Anterior cingulate cortex (tissue), 58 donors: ENCODE data around the gene TDRD6.
A peak's percentile ranks its signal among the peaks of the same experiment; 100 is the strongest.

ENCODE experiments used
- DNase-seq, 58 donors: peaks; one replicate each; lab custom pipeline; 2025; lab: John Stamatoyannopoulos, UW

Gene TDRD6

DNA sequence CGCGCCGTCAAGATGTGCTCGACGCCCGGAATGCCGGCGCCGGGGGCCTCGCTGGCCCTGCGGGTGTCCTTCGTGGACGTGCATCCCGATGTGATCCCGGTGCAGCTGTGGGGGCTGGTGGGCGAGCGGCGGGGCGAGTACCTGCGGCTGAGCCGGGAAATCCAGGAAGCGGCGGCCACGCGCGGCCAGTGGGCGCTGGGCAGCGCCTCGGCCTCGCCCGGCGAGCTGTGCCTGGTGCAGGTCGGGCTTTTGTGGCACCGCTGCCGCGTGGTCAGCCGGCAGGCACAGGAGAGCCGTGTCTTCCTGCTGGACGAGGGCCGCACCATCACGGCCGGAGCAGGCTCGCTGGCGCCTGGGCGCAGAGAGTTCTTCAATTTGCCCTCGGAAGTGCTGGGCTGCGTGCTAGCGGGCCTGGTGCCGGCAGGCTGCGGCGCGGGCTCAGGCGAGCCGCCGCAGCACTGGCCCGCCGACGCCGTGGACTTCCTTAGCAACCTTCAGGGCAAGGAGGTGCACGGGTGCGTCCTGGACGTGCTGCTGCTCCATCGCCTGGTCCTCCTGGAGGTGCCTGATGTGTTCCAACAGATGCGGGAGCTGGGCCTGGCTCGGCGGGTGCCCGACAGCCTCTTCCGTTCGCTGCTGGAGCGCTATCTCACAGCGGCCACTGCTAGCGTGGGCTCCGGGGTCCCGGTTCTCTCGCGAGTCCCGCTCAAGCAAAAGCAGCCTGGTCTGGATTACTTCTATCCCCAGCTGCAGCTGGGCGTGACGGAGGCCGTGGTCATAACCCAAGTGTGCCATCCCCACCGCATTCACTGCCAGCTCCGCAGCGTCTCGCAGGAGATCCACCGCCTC is 656 bp downstream of the TDRD6 start:
- DNase-seq: no peak

GRCh38 chr6:46688966-46689335 is 1.3 kb downstream of the TDRD6 start:
- DNase-seq: no peak

- no peak for DNase-seq
Observed at GRCh38 chr6:46689657-46690056, 2.0 kb downstream of the TDRD6 start.

DNA sequence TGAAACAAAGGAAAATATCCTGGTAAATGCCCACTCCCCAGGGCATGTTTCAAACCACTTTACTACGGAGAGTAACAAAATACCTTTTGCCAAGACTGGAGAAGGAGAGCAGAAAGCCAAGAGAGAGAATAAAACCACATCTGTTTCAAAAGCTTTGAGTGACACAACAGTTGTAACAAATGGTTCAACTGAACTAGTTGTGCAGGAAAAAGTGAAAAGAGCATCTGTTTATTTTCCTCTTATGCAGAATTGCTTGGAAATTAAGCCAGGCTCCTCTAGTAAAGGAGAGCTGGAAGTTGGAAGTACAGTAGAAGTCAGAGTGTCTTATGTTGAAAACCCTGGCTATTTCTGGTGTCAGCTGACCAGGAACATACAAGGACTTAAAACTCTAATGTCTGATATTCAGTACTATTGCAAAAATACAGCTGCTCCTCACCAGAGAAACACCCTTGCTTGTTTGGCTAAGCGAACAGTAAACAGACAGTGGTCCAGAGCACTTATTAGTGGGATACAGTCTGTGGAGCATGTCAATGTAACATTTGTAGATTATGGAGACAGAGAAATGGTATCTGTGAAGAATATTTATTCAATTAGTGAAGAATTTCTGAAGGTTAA is 2.6 kb downstream of the TDRD6 start:
- DNase-seq: no peak

- DNase-seq: no peak
Observed at GRCh38 chr6:46690911-46691451, 3.3 kb downstream of the TDRD6 start.

DNA sequence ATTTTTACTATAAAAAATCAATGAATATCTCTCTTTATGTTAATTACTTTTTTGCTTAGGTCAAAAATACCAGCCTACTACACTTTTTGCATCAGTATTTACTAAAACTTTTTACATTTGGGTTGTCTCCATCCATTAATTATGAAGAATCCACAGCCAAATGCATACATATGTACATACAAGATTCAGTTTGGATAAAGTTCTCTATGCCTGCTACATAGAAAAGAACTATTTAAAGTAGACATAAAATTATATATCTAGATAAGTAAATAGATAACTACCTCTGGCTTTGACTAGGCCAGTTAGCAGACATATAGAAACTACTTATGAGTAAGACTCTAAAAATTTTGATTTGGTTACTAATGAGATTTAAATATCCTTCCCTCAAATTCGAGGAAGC is 12.3 kb downstream of the TDRD6 start:
- DNase-seq: no peak

DNA sequence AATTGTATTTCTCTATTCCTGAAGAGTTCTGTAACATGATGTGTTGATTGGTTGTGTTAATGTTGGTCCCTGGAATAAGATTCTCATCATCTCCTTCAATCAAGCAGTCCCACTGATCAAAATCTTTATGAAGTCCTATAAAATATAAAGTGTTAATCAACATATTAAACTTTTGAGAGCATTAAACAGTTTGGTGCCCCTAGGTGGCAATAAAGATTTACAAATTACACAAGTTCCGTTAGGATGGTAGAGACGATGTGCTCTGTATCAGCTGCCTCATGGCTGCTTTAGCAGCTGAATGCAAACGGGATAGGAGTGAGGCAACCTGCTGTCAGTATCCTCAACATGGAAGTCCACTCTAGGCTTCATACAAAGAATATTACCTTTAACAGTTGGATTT is 16.9 kb downstream of the TDRD6 start:
- DNase-seq: peak in 2 of 58 donors; percentile 5 to 8

DNA sequence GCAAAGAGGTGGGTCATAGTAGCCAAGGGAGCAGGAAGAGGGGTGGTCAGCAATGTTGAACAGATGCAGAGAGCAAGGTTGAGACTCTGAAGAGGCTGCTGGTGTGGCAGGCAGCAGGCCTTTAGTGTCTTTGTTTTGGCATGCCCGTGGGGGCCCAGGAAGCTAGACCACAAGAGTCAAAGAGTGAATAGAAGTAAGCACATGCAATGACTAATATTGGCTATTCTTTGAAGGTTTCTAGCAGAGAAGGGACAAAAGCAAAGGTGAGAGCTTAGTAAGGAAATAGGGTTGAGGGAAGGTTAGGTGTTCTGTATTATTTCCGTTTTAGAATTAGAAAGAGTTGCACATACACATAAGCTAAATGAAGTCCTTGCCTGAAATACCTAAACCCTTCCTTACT is 18.8 kb downstream of the TDRD6 start:
- DNase-seq: no peak

DNA sequence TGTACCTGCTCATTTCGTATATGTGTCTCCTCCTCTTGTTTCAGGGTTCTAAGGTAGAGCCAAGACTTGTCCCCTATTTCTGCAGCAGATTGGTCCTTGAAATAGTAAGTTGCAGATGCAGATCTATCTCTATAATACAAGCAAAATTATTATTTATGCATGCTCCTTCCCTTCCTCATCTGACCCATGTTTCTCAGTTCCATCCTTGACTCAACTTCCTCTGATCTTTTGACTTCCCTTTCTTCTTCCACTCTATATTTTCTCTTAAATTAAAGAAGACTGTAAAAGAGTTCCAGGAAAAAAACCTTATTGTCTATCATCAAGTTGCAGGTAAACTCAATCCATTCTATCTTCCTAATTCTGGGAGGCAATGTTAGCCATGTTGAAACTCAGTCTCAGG is 23.8 kb downstream of the TDRD6 start:
- DNase-seq: no peak

DNA sequence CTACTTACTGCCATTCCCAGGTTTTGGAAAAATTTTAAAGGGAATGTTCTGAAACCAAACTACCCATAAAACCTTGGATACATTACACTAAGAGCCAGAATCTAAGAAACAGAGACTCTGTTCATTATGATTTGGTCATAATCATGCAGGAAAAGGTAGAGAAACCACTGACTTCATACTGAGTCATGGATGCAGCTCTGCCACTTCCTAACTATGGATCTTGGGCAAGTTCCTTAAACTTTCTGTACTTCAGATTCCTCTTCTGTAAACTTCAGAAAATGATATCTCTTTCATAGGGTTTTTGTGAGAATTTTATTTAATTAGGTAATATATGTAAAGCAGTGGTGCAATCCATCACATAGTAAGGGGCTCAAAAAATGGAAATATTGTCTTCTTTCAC is 27.5 kb downstream of the TDRD6 start:
- DNase-seq: no peak

DNA sequence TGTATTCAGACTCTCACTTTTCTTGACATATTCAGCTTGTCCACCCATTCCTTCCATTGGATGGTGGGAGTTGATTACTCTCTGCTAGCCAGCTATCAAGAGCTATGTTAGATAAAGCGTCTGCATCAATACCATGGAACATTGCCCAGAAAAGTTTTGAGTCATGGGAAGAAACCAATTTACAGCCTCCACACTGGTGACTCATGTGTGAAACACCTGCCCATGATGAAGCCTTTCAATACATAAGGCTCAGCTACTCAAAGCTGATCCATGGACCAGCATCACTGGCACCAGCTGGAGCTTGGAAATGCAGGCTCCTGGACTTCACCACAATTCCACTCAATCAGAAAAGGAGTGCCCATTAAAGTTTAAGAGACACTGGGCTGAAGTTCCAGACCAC is 31.4 kb downstream of the TDRD6 start:
- DNase-seq: peak in 1 of 58 donors; percentile 3

DNA sequence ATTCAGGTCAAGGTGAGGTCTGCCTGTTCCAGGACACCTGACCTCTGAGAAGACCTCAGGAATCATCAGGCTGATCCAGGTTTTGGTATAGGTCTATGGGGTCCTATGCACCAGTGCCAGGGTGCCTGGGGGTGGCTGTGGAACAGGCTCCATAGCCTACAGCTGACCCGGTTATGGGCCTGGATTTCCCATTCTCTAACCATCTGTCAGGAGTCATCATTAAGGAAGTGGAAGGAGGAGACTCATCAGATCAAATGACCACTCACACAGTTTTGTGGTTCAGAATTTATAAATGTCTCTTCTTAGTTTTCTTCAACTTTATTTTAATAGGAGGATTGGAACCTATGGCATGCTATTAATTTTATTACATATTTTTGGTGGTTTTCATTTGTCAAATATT is 32.7 kb downstream of the TDRD6 start:
- no peak for DNase-seq

DNA sequence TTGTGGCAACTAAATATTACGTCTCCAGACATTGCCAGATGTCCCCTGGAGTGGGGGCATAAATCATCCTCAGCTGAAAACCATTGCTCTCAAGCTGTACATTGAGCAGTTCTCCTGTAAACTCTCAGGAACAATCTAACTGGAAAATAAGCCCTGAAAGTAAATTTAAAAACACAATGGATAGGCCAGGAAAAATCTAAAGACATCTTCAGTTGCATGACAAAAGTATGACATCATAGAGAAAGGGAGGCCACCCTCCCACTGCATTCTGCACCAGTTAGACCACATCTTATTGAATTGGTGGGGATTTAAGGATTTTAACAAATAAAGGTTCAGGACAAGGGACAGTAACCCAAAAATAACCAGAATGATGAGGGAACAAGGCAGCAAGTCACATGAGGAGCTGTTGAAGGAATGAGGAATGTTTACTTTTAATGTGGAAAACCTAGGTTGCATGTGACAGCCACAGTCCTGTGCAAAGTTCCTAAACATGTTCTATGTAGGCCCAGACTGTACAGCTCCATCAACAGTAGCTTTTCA is 42.2 kb downstream of the TDRD6 start:
- no peak for DNase-seq

DNA sequence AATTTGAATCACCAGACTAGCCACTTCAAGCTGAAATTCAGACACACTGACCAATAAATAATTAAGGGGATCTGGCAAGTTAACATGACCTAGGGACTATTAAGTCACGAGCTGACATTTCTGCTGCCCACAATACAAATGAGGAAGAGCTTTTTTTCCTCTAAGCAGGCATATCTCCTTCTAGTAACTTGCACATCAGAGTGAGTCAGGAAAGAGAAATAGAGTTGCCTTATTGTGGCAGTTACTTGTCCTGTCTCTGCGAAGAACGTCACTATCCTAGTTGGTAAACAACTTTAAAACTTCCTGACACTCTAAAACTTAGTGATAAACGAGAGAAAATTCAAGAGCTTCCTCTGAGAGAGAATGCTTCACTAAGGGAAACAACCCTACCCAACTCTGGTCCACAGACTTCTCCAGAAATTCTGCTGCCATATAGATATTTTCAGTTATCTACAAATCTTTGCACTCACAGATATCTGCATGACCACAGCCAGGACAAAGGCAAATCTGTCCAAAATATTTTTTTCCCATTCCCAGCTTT is 43.3 kb downstream of the TDRD6 start:
- DNase-seq: no peak

- DNase-seq: peak in 3 of 58 donors; percentile 5 to 36 (median 7)
Observed at GRCh38 chr6:46733341-46733801, 45.7 kb downstream of the TDRD6 start.

DNA sequence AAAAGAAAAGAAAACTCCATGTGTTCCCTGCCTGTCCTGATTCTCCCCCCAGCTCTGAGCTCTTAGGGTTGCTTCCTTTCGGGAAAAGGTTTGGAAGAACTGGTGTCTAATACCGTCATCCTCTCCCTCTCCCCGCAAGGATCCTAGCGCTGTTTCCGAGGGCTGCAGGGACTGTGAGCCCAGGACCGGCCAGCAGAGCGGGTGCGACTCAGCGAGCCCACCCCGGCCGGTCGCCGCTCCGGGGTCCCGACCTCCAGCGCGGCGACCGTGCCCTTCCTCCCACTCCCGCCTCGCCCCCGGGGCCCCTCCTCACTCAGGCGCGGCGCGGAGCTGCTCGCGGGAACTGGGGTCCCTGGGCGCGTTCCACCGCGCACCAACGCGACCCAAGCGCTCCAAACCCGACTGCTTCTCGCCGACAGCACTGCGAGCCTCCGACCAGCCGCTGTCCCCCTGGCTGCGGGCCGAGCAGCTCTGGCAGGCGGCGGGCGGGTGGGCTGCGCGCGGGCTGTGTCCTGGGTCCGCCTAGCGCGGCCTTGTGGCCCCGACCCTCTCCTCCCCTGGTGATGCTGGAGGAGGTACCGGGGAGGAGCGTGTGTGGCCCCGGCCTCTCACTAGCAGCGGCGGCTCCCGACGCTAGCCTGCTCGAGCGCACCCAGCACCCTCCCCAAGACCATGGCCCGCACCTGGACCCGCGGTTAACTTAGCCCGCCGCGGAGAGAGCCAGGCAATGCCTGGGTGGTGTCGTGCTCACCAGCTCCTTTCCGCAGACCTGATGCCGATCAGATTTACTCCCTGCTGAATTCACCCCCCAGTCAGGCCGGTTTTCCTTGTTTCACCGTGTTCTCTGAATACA is 47.4 kb downstream of the TDRD6 start, which contains the start of gene PLA2G7:
TSS of gene PLA2G7 (minus strand) at position 509 of the 853 bp plus-strand sequence. CDS start 12,484 bp downstream, outside the sequence.
- peak in 27 of 58 donors; percentile 2 to 65 (median 32) for DNase-seq

- DNase-seq: peak in 1 of 58 donors; percentile 34
Observed at GRCh38 chr6:46735720-46736031, 48.0 kb downstream of the TDRD6 start.

- DNase-seq: no peak
Observed at GRCh38 chr6:46736906-46737305, 49.2 kb downstream of the TDRD6 start.

- DNase-seq: no peak
Observed at GRCh38 chr6:46741482-46741881, 53.8 kb downstream of the TDRD6 start.

GRCh38 chr6:46741910-46742309 is 54.2 kb downstream of the TDRD6 start:
- no peak for DNase-seq
